ENCODE data around the gene STAC.

Gene STAC

GRCh38 chr3:36511791-36512486, 131.6 kb downstream of the STAC start:
- DNase-seq (ENCODE audit: low read depth in 1 of 2, low spot score in 1 of 2) = no peak

GRCh38 chr3:36512555-36512954, 132.3 kb downstream of the STAC start:
- no peak for DNase-seq (ENCODE audit: low read depth in 1 of 2, low spot score in 1 of 2)

GRCh38 chr3:36514171-36514570, 133.9 kb downstream of the STAC start:
- DNase-seq (ENCODE audit: low read depth in 1 of 2, low spot score in 1 of 2) = no peak

- DNase-seq (ENCODE audit: low read depth in 1 of 2, low spot score in 1 of 2) = no peak
Observed at GRCh38 chr3:36519682-36520081, 139.4 kb downstream of the STAC start.

- no peak for DNase-seq (ENCODE audit: low read depth in 1 of 2, low spot score in 1 of 2)
Observed at GRCh38 chr3:36520241-36521006, 140.1 kb downstream of the STAC start.

GRCh38 chr3:36521007-36521379, 140.7 kb downstream of the STAC start:
- DNase-seq (ENCODE audit: low read depth in 1 of 2, low spot score in 1 of 2) = no peak

- DNase-seq (ENCODE audit: low read depth in 1 of 2, low spot score in 1 of 2) = no peak
Observed at GRCh38 chr3:36524560-36524959, 144.3 kb downstream of the STAC start.

GRCh38 chr3:36525115-36525801, 145.0 kb downstream of the STAC start:
- no peak for DNase-seq (ENCODE audit: low read depth in 1 of 2, low spot score in 1 of 2)

GRCh38 chr3:36538136-36538749, 157.9 kb downstream of the STAC start:
- DNase-seq (ENCODE audit: low read depth in 1 of 2, low spot score in 1 of 2) = no peak

GRCh38 chr3:36540888-36541518, 160.7 kb downstream of the STAC start:
- no peak for DNase-seq (ENCODE audit: low read depth in 1 of 2, low spot score in 1 of 2)

GRCh38 chr3:36542186-36542585, 161.9 kb downstream of the STAC start:
- no peak for DNase-seq (ENCODE audit: low read depth in 1 of 2, low spot score in 1 of 2)

- no peak for DNase-seq (ENCODE audit: low read depth in 1 of 2, low spot score in 1 of 2)
Observed at GRCh38 chr3:36543276-36543997, 163.1 kb downstream of the STAC start.

GRCh38 chr3:36546226-36546625, 165.9 kb downstream of the STAC start:
- no peak for DNase-seq (ENCODE audit: low read depth in 1 of 2, low spot score in 1 of 2)

GRCh38 chr3:36548712-36549111, 168.4 kb downstream of the STAC start:
- no peak for DNase-seq (ENCODE audit: low read depth in 1 of 2, low spot score in 1 of 2)

- DNase-seq (ENCODE audit: low read depth in 1 of 2, low spot score in 1 of 2) = no peak
Observed at GRCh38 chr3:36557021-36557707, 176.9 kb downstream of the STAC start.

- DNase-seq (ENCODE audit: low read depth in 1 of 2, low spot score in 1 of 2) = no peak
Observed at GRCh38 chr3:36557708-36558421, 177.6 kb downstream of the STAC start.

- no peak for DNase-seq (ENCODE audit: low read depth in 1 of 2, low spot score in 1 of 2)
Observed at GRCh38 chr3:36558961-36559360, 178.7 kb downstream of the STAC start.

- no peak for DNase-seq (ENCODE audit: low read depth in 1 of 2, low spot score in 1 of 2)
Observed at GRCh38 chr3:36560685-36561084, 180.4 kb downstream of the STAC start.

GRCh38 chr3:36561601-36562000, 181.3 kb downstream of the STAC start:
- no peak for DNase-seq (ENCODE audit: low read depth in 1 of 2, low spot score in 1 of 2)
